Mononuclear cell (primary cell): ENCODE results near the gene DNAJC11. TPM values are rescaled to one million over a fixed set of nuclear protein-coding genes. Genes with fewer than 3 reads are reported as not detected.

Source experiments
- total RNA-seq: library from RNA; depleted of rRNA; stranded (reverse); fragments of >200 nt; gene quantifications from one replicate; pipeline ENCODE4 v1.2.3, GENCODE V29; 2012

DNAJC11 gene
- total RNA-seq, 1 donor: 17.3 TPM

Other genes with a start within 250 kb of the DNAJC11 start
- 60.7 TPM for gene TNFRSF25, start 235.6 kb downstream of the DNAJC11 start, total RNA-seq
- gene PLEKHG5, start 210.1 kb downstream of the DNAJC11 start, total RNA-seq: 2.1 TPM
- gene NOL9, start 147.3 kb downstream of the DNAJC11 start, total RNA-seq: 73.4 TPM
- gene TAS1R1, start 146.5 kb downstream of the DNAJC11 start, total RNA-seq: 0.10 TPM
- 13.1 TPM for gene ZBTB48, start 121.8 kb downstream of the DNAJC11 start, total RNA-seq
- gene KLHL21, start 98.9 kb downstream of the DNAJC11 start, total RNA-seq: 57.4 TPM
- gene PHF13, start 88.1 kb downstream of the DNAJC11 start, total RNA-seq: 4.7 TPM
- gene THAP3, start 76.9 kb downstream of the DNAJC11 start, total RNA-seq: 7.6 TPM
- 71.6 TPM for gene CAMTA1, start 83.6 kb upstream of the DNAJC11 start, total RNA-seq